Measurements from ENCODE around the gene SMIM13.

SMIM13 gene

GRCh38 chr6:11143394-11144371 lies 50.0 kb downstream of the SMIM13 start:
- TF ChIP-seq CTCF (IDR thresholded peaks at IDR 0.05; ENCODE audit: low read depth, low read length) = no peak
- no peak overlapping the region for H3K4me3 ChIP-seq (ENCODE audit: low read depth, low read length)

- H3K4me3 ChIP-seq (ENCODE audit: low read depth, low read length) = no peak overlapping the region
- TF ChIP-seq CTCF (IDR thresholded peaks at IDR 0.05; ENCODE audit: low read depth, low read length) = peak; percentile 77
Measured at GRCh38 chr6:11144393-11144851, 50.8 kb downstream of the SMIM13 start.

- no peak overlapping the region for H3K4me3 ChIP-seq (ENCODE audit: low read depth, low read length)
- no peak for TF ChIP-seq CTCF (IDR thresholded peaks at IDR 0.05; ENCODE audit: low read depth, low read length)
Measured at GRCh38 chr6:11146117-11146826, 52.6 kb downstream of the SMIM13 start.

- no peak overlapping the region for H3K4me3 ChIP-seq (ENCODE audit: low read depth, low read length)
- TF ChIP-seq CTCF (IDR thresholded peaks at IDR 0.05; ENCODE audit: low read depth, low read length) = no peak
Measured at GRCh38 chr6:11149551-11149950, 55.9 kb downstream of the SMIM13 start.

- no peak for TF ChIP-seq CTCF (IDR thresholded peaks at IDR 0.05; ENCODE audit: low read depth, low read length)
- H3K4me3 ChIP-seq (ENCODE audit: low read depth, low read length) = no peak overlapping the region
Measured at GRCh38 chr6:11151488-11151887, 57.9 kb downstream of the SMIM13 start.

GRCh38 chr6:11152581-11152980 lies 58.9 kb downstream of the SMIM13 start:
- no peak overlapping the region for H3K4me3 ChIP-seq (ENCODE audit: low read depth, low read length)
- no peak for TF ChIP-seq CTCF (IDR thresholded peaks at IDR 0.05; ENCODE audit: low read depth, low read length)

GRCh38 chr6:11153447-11153846 lies 59.8 kb downstream of the SMIM13 start:
- no peak for TF ChIP-seq CTCF (IDR thresholded peaks at IDR 0.05; ENCODE audit: low read depth, low read length)

More at GRCh38 chr6:11153447-11153846, 59.8 kb downstream of the SMIM13 start:
- H3K4me3 ChIP-seq (ENCODE audit: low read depth, low read length) = no peak overlapping the region

All from WI38 (cell line).